Fibroblast of mammary gland (primary cell): Measurements from ENCODE around the gene MARCKSL1.

ENCODE experiments used
- DNase-seq: peaks from one replicate; pipeline ENCODE4 v3.0.0-alpha.2; 2010; ENCODE audit warnings: low read depth
- H3K4me3 ChIP-seq: 2 replicates; pipeline ENCODE4 v1.5.1; 2011; ENCODE audit warnings: low read depth, mild to moderate bottlenecking, low read length, moderate library complexity; ENCODE audit not compliant: control insufficient read depth
- CTCF ChIP-seq: conservative IDR thresholded peaks from 2 replicates; pipeline ENCODE4 v1.5.1; 2011; ENCODE audit warnings: low read depth, low read length, inconsistent platforms; ENCODE audit not compliant: control insufficient read depth, insufficient read depth

MARCKSL1 gene

GRCh38 chr1:32367912-32368635 is 32.0 kb upstream of the MARCKSL1 start:
- H3K4me3 ChIP-seq: no peak overlapping the region
- TF ChIP-seq CTCF: no peak
- DNase-seq: no peak

GRCh38 chr1:32365445-32365844 is 29.4 kb upstream of the MARCKSL1 start:
- TF ChIP-seq CTCF: no peak
- DNase-seq: no peak
- H3K4me3 ChIP-seq: no peak overlapping the region

GRCh38 chr1:32364836-32365235 is 28.8 kb upstream of the MARCKSL1 start:
- no peak for TF ChIP-seq CTCF
- DNase-seq: no peak

GRCh38 chr1:32363713-32364112 is 27.7 kb upstream of the MARCKSL1 start:
- DNase-seq: no peak
- H3K4me3 ChIP-seq: no peak overlapping the region
- TF ChIP-seq CTCF: no peak

More at GRCh38 chr1:32364836-32365235, 28.8 kb upstream of the MARCKSL1 start:
- no peak overlapping the region for H3K4me3 ChIP-seq

GRCh38 chr1:32362474-32363313 is 26.7 kb upstream of the MARCKSL1 start, which contains the start of the genes FAM229A and TSSK3:
Gene FAM229A, minus strand, starts transcription at chr1:32362485. Its CDS starts 394 bp downstream, at chr1:32362091.
Gene TSSK3, plus strand, starts transcription at chr1:32362539. Its CDS starts 163 bp downstream, at chr1:32362702.
- H3K4me3 ChIP-seq: peak within 1 kb of the TSS; percentile 17
- no peak for DNase-seq
- no peak for TF ChIP-seq CTCF

GRCh38 chr1:32361674-32362473 is 25.8 kb upstream of the MARCKSL1 start:
- peak; percentile 34 for DNase-seq
- peak overlapping the region; percentile 17 for H3K4me3 ChIP-seq
- TF ChIP-seq CTCF: peak; percentile 12
